Natural killer cell (primary cell): ENCODE results near the gene HGD. TPM values are rescaled to one million over a fixed set of nuclear protein-coding genes. Genes with fewer than 3 reads are reported as not detected.
"Not testable (repeated sequence)": the region's sequence is repeated elsewhere in the genome, so short reads cannot be mapped to it uniquely, and the experiment has no call there.

Experiments used
- ATAC-seq, 3 donors: fragments of 150-1000 bp in 2 of 3; fragments of 200-7000 bp in 1 of 3; cut with Tn5 transposase; 1 replicate in 1 of 3; 2 replicates in 2 of 3; pipeline ENCODE4 v1.10.0; 2021; ENCODE audit warnings: mild to moderate bottlenecking in 2 of 3, moderate library complexity in 2 of 3
- DNase-seq, 2 donors: peaks; one replicate each; pipeline versions ENCODE4 v3.0.0 to v3.0.0-alpha.2; 2013 to 2021; ENCODE audit warnings: mixed read lengths in 1 of 2
- H3K27ac ChIP-seq: one replicate; pipeline ENCODE4 v1.5.1; 2013; ENCODE audit warnings: mild to moderate bottlenecking, low read length
- H3K27me3 ChIP-seq: one replicate; pipeline ENCODE4 v1.6.1; 2013; ENCODE audit warnings: low read length; ENCODE audit not compliant: control insufficient read depth, insufficient read depth
- H3K36me3 ChIP-seq: one replicate; pipeline ENCODE4 v1.6.1; 2013; ENCODE audit warnings: low read length; ENCODE audit not compliant: control insufficient read depth, insufficient read depth
- H3K4me1 ChIP-seq: one replicate; pipeline ENCODE4 v1.6.1; 2013; ENCODE audit warnings: low read length; ENCODE audit not compliant: control insufficient read depth, insufficient read depth
- H3K4me3 ChIP-seq: one replicate; pipeline ENCODE4 v1.5.1; 2013; ENCODE audit warnings: low read length
- H3K9me3 ChIP-seq: one replicate; pipeline ENCODE4 v1.6.1; 2013; ENCODE audit warnings: low read length; ENCODE audit not compliant: control insufficient read depth, insufficient read depth
- H3K27ac Mint-ChIP-seq, 2 donors: one replicate each; pipeline ENCODE4 v1.8.0; 2022; ENCODE audit warnings: mild to moderate bottlenecking in 2 of 2, mixed read lengths in 2 of 2, moderate library complexity in 1 of 2
- H3K27me3 Mint-ChIP-seq, 2 donors: one replicate each; pipeline ENCODE4 v1.8.0; 2022; ENCODE audit warnings: low read depth in 2 of 2, mixed read lengths in 2 of 2
- H3K36me3 Mint-ChIP-seq: one replicate; pipeline ENCODE4 v1.8.0; 2022; ENCODE audit warnings: mixed read lengths
- H3K4me1 Mint-ChIP-seq, 2 donors: one replicate each; pipeline ENCODE4 v1.8.0; 2022; ENCODE audit warnings: mixed read lengths in 2 of 2
- H3K4me3 Mint-ChIP-seq: one replicate; pipeline ENCODE4 v1.8.0; 2022; ENCODE audit warnings: mild to moderate bottlenecking, moderate library complexity, mixed read lengths
- H3K9me3 Mint-ChIP-seq, 2 donors: one replicate each; pipeline ENCODE4 v1.8.0; 2022; ENCODE audit warnings: mixed read lengths in 2 of 2
- CTCF ChIP-seq: fragments of 200-600 bp; IDR thresholded peaks from one replicate; pipeline ENCODE4 v1.8.0; 2022; ENCODE audit warnings: antibody characterized with exemption
- WGBS: methylation state at CpG from one replicate; pipeline ENCODE4 v1.1.7; 2013; ENCODE audit warnings: missing lambda C conversion rate; ENCODE audit not compliant: insufficient coverage; 5-methylcytosine and 5-hydroxymethylcytosine counted together
- intact Hi-C: fragments of 100-400 bp; cut with micrococcal nuclease; formaldehyde crosslinking; loops from one replicate; pipeline ENCODE4 v1.14.2; 2022
- total RNA-seq, 4 donors: library from RNA; stranded (reverse); fragments of 120-200 nt in 1 of 4; gene quantifications; one replicate each; pipeline versions ENCODE4 v1.2.3 to v1.2.4, GENCODE V29; 2013 to 2022

The HGD gene
- total RNA-seq, 3 donors from 2014 or later (not counting 1 experiment from before 2014, with no cell fraction given): 0.80 to 4.0 (median 2.5) TPM

GRCh38 chr3:120680193-120680894 is 1.7 kb downstream of the HGD start:
- Histone ChIP-seq H3K4me1 (no peaks in the 10 kb centered on the region), H3K36me3 (no peaks in the 10 kb centered on the region), H3K4me3 (no peak overlapping the region), H3K27ac (no peak overlapping the region), H3K27me3 (no peaks in the 10 kb centered on the region), H3K9me3 (no peaks in the 10 kb centered on the region)
- intact Hi-C loops: no loop called here
- no peak for TF ChIP-seq CTCF
- DNase-seq: no peak
- Mint-ChIP-seq H3K4me3 (no peak overlapping the region), H3K36me3 (no peaks in the 10 kb centered on the region), H3K27ac (no peak overlapping the region), H3K27me3 (peaks cover 4 to 25% of the 10 kb centered on the region in 2 donors), H3K4me1 (peaks cover 5 to 6% of the 10 kb centered on the region in 2 donors), H3K9me3 (no peaks in the 10 kb centered on the region)
- no peak for ATAC-seq
- 98% methylated on average over 2 of the region's 3 CpGs for WGBS

GRCh38 chr3:120678984-120679383 is 3.1 kb downstream of the HGD start:
- ATAC-seq (no peak), DNase-seq (no peak)
- H3K9me3 Mint-ChIP-seq: no peaks in the 10 kb centered on the region
- H3K4me3 ChIP-seq: no peak overlapping the region
- no peak for TF ChIP-seq CTCF
- no peak overlapping the region for H3K4me3 Mint-ChIP-seq
- peaks cover 5 to 6% of the 10 kb centered on the region in 2 donors for H3K4me1 Mint-ChIP-seq
- WGBS: 83% methylated on average over 3 of the region's 3 CpGs
- no peaks in the 10 kb centered on the region for H3K27me3 ChIP-seq
- intact Hi-C loops: no loop called here
- no peaks in the 10 kb centered on the region for H3K36me3 ChIP-seq
- no peaks in the 10 kb centered on the region for H3K9me3 ChIP-seq
- H3K27ac ChIP-seq: no peak overlapping the region
- H3K27me3 Mint-ChIP-seq: peaks cover 4 to 28% of the 10 kb centered on the region in 2 donors
- H3K4me1 ChIP-seq: no peaks in the 10 kb centered on the region
- H3K36me3 Mint-ChIP-seq: no peaks in the 10 kb centered on the region
- no peak overlapping the region for H3K27ac Mint-ChIP-seq

GRCh38 chr3:120678331-120678947 is 3.6 kb downstream of the HGD start:
- TF ChIP-seq CTCF: no peak
- 11% methylated on average over 6 of the region's 6 CpGs for WGBS
- intact Hi-C loops: no loop called here
- Histone ChIP-seq H3K9me3 (no peaks in the 10 kb centered on the region), H3K4me3 (no peak overlapping the region), H3K4me1 (no peaks in the 10 kb centered on the region), H3K27me3 (no peaks in the 10 kb centered on the region), H3K27ac (no peak overlapping the region), H3K36me3 (no peaks in the 10 kb centered on the region)
- H3K27me3 Mint-ChIP-seq: peaks cover 4 to 28% of the 10 kb centered on the region in 2 donors
- H3K27ac Mint-ChIP-seq: no peak overlapping the region
- DNase-seq (no peak), ATAC-seq (peak in 1 of 3 donors; percentile 22)
- no peaks in the 10 kb centered on the region for H3K36me3 Mint-ChIP-seq
- no peak overlapping the region for H3K4me3 Mint-ChIP-seq
- no peaks in the 10 kb centered on the region for H3K9me3 Mint-ChIP-seq
- peaks cover 5 to 6% of the 10 kb centered on the region in 2 donors for H3K4me1 Mint-ChIP-seq

- H3K4me1 Mint-ChIP-seq, DNase-seq, intact Hi-C loops, H3K9me3 ChIP-seq, H3K27me3 ChIP-seq, H3K4me1 ChIP-seq, H3K36me3 ChIP-seq, H3K27ac Mint-ChIP-seq, H3K27ac ChIP-seq, H3K4me3 ChIP-seq, H3K36me3 Mint-ChIP-seq, ATAC-seq, H3K4me3 Mint-ChIP-seq, H3K9me3 Mint-ChIP-seq: not testable (repeated sequence)
- H3K27me3 Mint-ChIP-seq: peaks cover 4 to 28% of the 10 kb centered on the region in 2 donors
- 81% methylated on average over 5 of the region's 7 CpGs for WGBS
These were observed 4.8 kb downstream of the HGD start for GRCh38 chr3:120677193-120677592.
